ENCODE measurements around the gene CFHR4.
"Not testable (repeated sequence)": the region's sequence is repeated elsewhere in the genome, so short reads cannot be mapped to it uniquely, and the experiment has no call there.

CFHR4 gene

GRCh38 chr1:196887515-196888239 lies at the start of gene CFHR4:
CFHR4 (plus strand) TSS chr1:196888052; CDS start chr1:196888151, 99 bp downstream.
- DNase-seq (ENCODE audit: low read depth, low spot score): no peak

GRCh38 chr1:196849613-196850492 lies 38.0 kb upstream of the CFHR4 start:
- not testable (repeated sequence) for DNase-seq (ENCODE audit: low read depth, low spot score)

- no peak for DNase-seq (ENCODE audit: low read depth, low spot score)
These were observed 31.8 kb upstream of the CFHR4 start for GRCh38 chr1:196856053-196856452.

- no peak for DNase-seq (ENCODE audit: low read depth, low spot score)
These were observed 30.7 kb upstream of the CFHR4 start for GRCh38 chr1:196857188-196857587.

GRCh38 chr1:196858811-196859210 lies 29.0 kb upstream of the CFHR4 start:
- no peak for DNase-seq (ENCODE audit: low read depth, low spot score)

GRCh38 chr1:196860323-196860884 lies 27.4 kb upstream of the CFHR4 start:
- no peak for DNase-seq (ENCODE audit: low read depth, low spot score)

GRCh38 chr1:196861429-196861828 lies 26.4 kb upstream of the CFHR4 start:
- DNase-seq (ENCODE audit: low read depth, low spot score): no peak

GRCh38 chr1:196866974-196867373 lies 20.9 kb upstream of the CFHR4 start:
- no peak for DNase-seq (ENCODE audit: low read depth, low spot score)

- DNase-seq (ENCODE audit: low read depth, low spot score): no peak
These were observed 14.5 kb upstream of the CFHR4 start for GRCh38 chr1:196873385-196873784.

GRCh38 chr1:196875935-196876334 lies 11.9 kb upstream of the CFHR4 start:
- DNase-seq (ENCODE audit: low read depth, low spot score): no peak

- peak; percentile 33 for DNase-seq (ENCODE audit: low read depth, low spot score)
These were observed 9.9 kb upstream of the CFHR4 start for GRCh38 chr1:196877964-196878363.

GRCh38 chr1:196886560-196886959 lies 1.3 kb upstream of the CFHR4 start:
- not testable (repeated sequence) for DNase-seq (ENCODE audit: low read depth, low spot score)

- no peak for DNase-seq (ENCODE audit: low read depth, low spot score)
These were observed 2.8 kb downstream of the CFHR4 start for GRCh38 chr1:196890668-196891067.

- DNase-seq (ENCODE audit: low read depth, low spot score): no peak
These were observed 3.4 kb downstream of the CFHR4 start for GRCh38 chr1:196891251-196891650.

GRCh38 chr1:196896355-196896754 lies 8.5 kb downstream of the CFHR4 start:
- DNase-seq (ENCODE audit: low read depth, low spot score): no peak

- DNase-seq (ENCODE audit: low read depth, low spot score): no peak
These were observed 9.4 kb downstream of the CFHR4 start for GRCh38 chr1:196897158-196897828.

GRCh38 chr1:196902344-196902743 lies 14.5 kb downstream of the CFHR4 start:
- DNase-seq (ENCODE audit: low read depth, low spot score): no peak

- DNase-seq (ENCODE audit: low read depth, low spot score): no peak
These were observed 22.4 kb downstream of the CFHR4 start for GRCh38 chr1:196910215-196910614.

- not testable (repeated sequence) for DNase-seq (ENCODE audit: low read depth, low spot score)
These were observed 24.4 kb downstream of the CFHR4 start for GRCh38 chr1:196912283-196912682.

GRCh38 chr1:196926839-196927238 lies 39.0 kb downstream of the CFHR4 start:
- not testable (repeated sequence) for DNase-seq (ENCODE audit: low read depth, low spot score)

GRCh38 chr1:196932853-196933252 lies 45.0 kb downstream of the CFHR4 start:
- DNase-seq (ENCODE audit: low read depth, low spot score): not testable (repeated sequence)
